Measurements from ENCODE around the gene UBR3.

GRCh38 chr2:169798718-169799592, 28.3 kb upstream of the UBR3 start, which contains the start of gene SSB:
- no peak for TF ChIP-seq CTCF (IDR thresholded peaks at IDR 0.05)
- peak; percentile 65 to 90 (median 89) for TF ChIP-seq POLR2AphosphoS5 (IDR thresholded peaks at IDR 0.05)
- TF ChIP-seq POLR2A (IDR thresholded peaks at IDR 0.05): no peak
